Peyer's patch (tissue), 4 donors: ENCODE data around the gene C16orf96. TPM values are rescaled to one million over a fixed set of nuclear protein-coding genes. Genes with fewer than 3 reads are reported as not detected.

Experiments used
- DNase-seq, 3 donors: peaks; one replicate each; pipeline ENCODE4 v3.0.0-alpha.2; 2017 to 2019
- H3K27ac ChIP-seq, 4 donors: fragments of 200-600 bp; sonication (generic); one replicate each; pipeline ENCODE4 v1.5.1; 2016 to 2019
- H3K27me3 ChIP-seq, 2 donors: fragments of 200-600 bp; sonication (generic); one replicate each; pipeline ENCODE4 v1.5.1; 2019
- H3K36me3 ChIP-seq, 3 donors: fragments of 200-600 bp; sonication (generic); one replicate each; pipeline ENCODE4 v1.5.1; 2016 to 2019
- H3K4me1 ChIP-seq, 4 donors: fragments of 200-600 bp; sonication (generic); one replicate each; pipeline ENCODE4 v1.5.1; 2016 to 2019
- H3K4me3 ChIP-seq, 4 donors: fragments of 200-600 bp; sonication (generic); 1 replicate in 3 of 4; 2 replicates in 1 of 4; pipeline ENCODE4 v1.5.1; 2016 to 2019; ENCODE audit warnings: mild to moderate bottlenecking in 1 of 4
- H3K9me3 ChIP-seq, 4 donors: fragments of 200-600 bp; sonication (generic); one replicate each; pipeline ENCODE4 v1.5.1; 2016 to 2019; ENCODE audit warnings: mild to moderate bottlenecking in 1 of 4
- CTCF ChIP-seq, 6 experiments: fragments of 450-650 bp in 4 of 6; fragments of 200-600 bp in 2 of 6; sonication (generic) in 1 of 6; IDR thresholded peaks; one replicate each; pipeline ENCODE4 v1.5.1; 2017 to 2019; ENCODE audit warnings: antibody characterized with exemption in 6 of 6, mild to moderate bottlenecking in 3 of 6, moderate library complexity in 1 of 6
- POLR2A ChIP-seq, 2 donors: fragments of 450-650 bp; IDR thresholded peaks; one replicate each; pipeline ENCODE4 v1.5.1; 2017; ENCODE audit warnings: antibody characterized with exemption in 2 of 2, mild to moderate bottlenecking in 2 of 2, moderate library complexity in 2 of 2
- total RNA-seq, 4 donors: library from RNA; depleted of rRNA; stranded (reverse); fragments of >200 nt; gene quantifications; one replicate each; pipeline ENCODE4 v1.1.0, GENCODE V29; 2016

The C16orf96 gene
- total RNA-seq, 4 donors from 2014 or later: not detected

- DNase-seq: no peak
- Histone ChIP-seq H3K9me3 (no peaks in the 10 kb centered on the region), H3K27ac (no peak overlapping the region), H3K36me3 (no peaks in the 10 kb centered on the region), H3K4me3 (no peak overlapping the region), H3K27me3 (no peaks in the 10 kb centered on the region), H3K4me1 (no peaks in the 10 kb centered on the region)
- TF ChIP-seq POLR2A (IDR thresholded peaks at IDR 0.05): no peak
- no peak for TF ChIP-seq CTCF (IDR thresholded peaks at IDR 0.05)
Measured at GRCh38 chr16:4576008-4576407, 19.9 kb downstream of the C16orf96 start.

GRCh38 chr16:4578961-4579530, 22.9 kb downstream of the C16orf96 start:
- no peak for TF ChIP-seq POLR2A (IDR thresholded peaks at IDR 0.05)
- no peak for TF ChIP-seq CTCF (IDR thresholded peaks at IDR 0.05)
- Histone ChIP-seq H3K27ac (no peak overlapping the region), H3K4me3 (no peak overlapping the region), H3K4me1 (no peaks in the 10 kb centered on the region), H3K9me3 (no peaks in the 10 kb centered on the region), H3K27me3 (no peaks in the 10 kb centered on the region), H3K36me3 (no peaks in the 10 kb centered on the region)
- no peak for DNase-seq

- H3K4me1 ChIP-seq: no peaks in the 10 kb centered on the region
- no peak overlapping the region for H3K27ac ChIP-seq
- no peaks in the 10 kb centered on the region for H3K9me3 ChIP-seq
- no peak for TF ChIP-seq POLR2A (IDR thresholded peaks at IDR 0.05)
- no peak for DNase-seq
- H3K36me3 ChIP-seq: no peaks in the 10 kb centered on the region
- no peak overlapping the region for H3K4me3 ChIP-seq
- H3K27me3 ChIP-seq: no peaks in the 10 kb centered on the region
Measured at GRCh38 chr16:4580250-4580649, 24.1 kb downstream of the C16orf96 start.

- H3K9me3 ChIP-seq: no peaks in the 10 kb centered on the region
- no peaks in the 10 kb centered on the region for H3K36me3 ChIP-seq
- no peaks in the 10 kb centered on the region for H3K27me3 ChIP-seq
- H3K27ac ChIP-seq: no peak overlapping the region
- no peak for TF ChIP-seq CTCF (IDR thresholded peaks at IDR 0.05)
- no peak for TF ChIP-seq POLR2A (IDR thresholded peaks at IDR 0.05)
- H3K4me3 ChIP-seq: no peak overlapping the region
- DNase-seq: no peak
- no peaks in the 10 kb centered on the region for H3K4me1 ChIP-seq
Measured at GRCh38 chr16:4583906-4584305, 27.8 kb downstream of the C16orf96 start.

GRCh38 chr16:4586291-4586690, 30.2 kb downstream of the C16orf96 start:
- no peaks in the 10 kb centered on the region for H3K9me3 ChIP-seq
- no peak for TF ChIP-seq CTCF (IDR thresholded peaks at IDR 0.05)
- no peak for TF ChIP-seq POLR2A (IDR thresholded peaks at IDR 0.05)
- no peak overlapping the region for H3K4me3 ChIP-seq
- H3K4me1 ChIP-seq: no peaks in the 10 kb centered on the region
- no peaks in the 10 kb centered on the region for H3K27me3 ChIP-seq
- no peaks in the 10 kb centered on the region for H3K36me3 ChIP-seq
- H3K27ac ChIP-seq: no peak overlapping the region
- no peak for DNase-seq

GRCh38 chr16:4588386-4588785, 32.2 kb downstream of the C16orf96 start:
- Histone ChIP-seq H3K27ac (no peak overlapping the region), H3K4me1 (no peaks in the 10 kb centered on the region), H3K27me3 (no peaks in the 10 kb centered on the region), H3K9me3 (no peaks in the 10 kb centered on the region), H3K36me3 (no peaks in the 10 kb centered on the region), H3K4me3 (no peak overlapping the region)
- TF ChIP-seq POLR2A (IDR thresholded peaks at IDR 0.05): no peak
- DNase-seq: no peak

- TF ChIP-seq CTCF (IDR thresholded peaks at IDR 0.05) (no peak), POLR2A (IDR thresholded peaks at IDR 0.05) (no peak)
- Histone ChIP-seq H3K36me3 (no peaks in the 10 kb centered on the region), H3K27me3 (no peaks in the 10 kb centered on the region), H3K4me1 (no peaks in the 10 kb centered on the region), H3K9me3 (no peaks in the 10 kb centered on the region), H3K27ac (no peak overlapping the region), H3K4me3 (no peak overlapping the region)
- DNase-seq: no peak
Measured at GRCh38 chr16:4588961-4589360, 32.8 kb downstream of the C16orf96 start.
